GM18909 (cell line): ENCODE data around the gene VAPB.
"Not testable (repeated sequence)": the region's sequence is repeated elsewhere in the genome, so short reads cannot be mapped to it uniquely, and the experiment has no call there.

Experiments
- ATAC-seq: cut with Tn5 transposase; IDR thresholded peaks from one replicate; pipeline ENCODE4 v1.9.1; 2021; ENCODE audit warnings: mild to moderate bottlenecking; ENCODE audit not compliant: unreplicated experiment, poor library complexity

VAPB gene

DNA sequence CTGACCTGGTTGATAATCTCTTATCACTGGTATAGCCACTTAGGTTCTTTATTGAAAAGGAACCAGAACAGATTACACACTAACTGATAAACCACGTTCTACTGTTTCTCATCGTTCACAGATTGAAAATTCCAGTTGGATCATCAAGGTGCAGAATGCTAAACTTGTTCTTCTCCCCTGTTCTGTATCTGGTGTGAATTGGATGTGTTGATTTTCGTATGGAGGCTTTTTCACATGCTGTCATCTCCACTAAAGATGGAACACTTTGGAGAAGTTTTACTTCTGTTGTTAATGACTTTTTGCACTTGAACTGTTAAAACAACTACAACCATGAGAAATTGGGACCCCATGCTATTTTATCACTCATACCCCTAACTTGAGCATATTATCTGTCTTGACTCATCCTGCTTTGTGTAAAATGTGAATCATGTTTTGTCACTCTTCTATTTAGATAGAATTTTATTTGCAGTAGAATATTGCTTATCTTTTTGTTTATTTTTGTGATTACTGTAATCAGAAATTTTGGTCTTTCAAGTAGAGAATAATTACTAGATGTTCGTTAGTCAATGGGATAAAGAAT is 17.5 kb downstream of the VAPB start:
- ATAC-seq: no peak

GRCh38 chr20:58407201-58407873 is 18.3 kb downstream of the VAPB start:
- no peak for ATAC-seq

GRCh38 chr20:58407966-58408557 is 19.0 kb downstream of the VAPB start:
- peak; percentile 67 for ATAC-seq

DNA sequence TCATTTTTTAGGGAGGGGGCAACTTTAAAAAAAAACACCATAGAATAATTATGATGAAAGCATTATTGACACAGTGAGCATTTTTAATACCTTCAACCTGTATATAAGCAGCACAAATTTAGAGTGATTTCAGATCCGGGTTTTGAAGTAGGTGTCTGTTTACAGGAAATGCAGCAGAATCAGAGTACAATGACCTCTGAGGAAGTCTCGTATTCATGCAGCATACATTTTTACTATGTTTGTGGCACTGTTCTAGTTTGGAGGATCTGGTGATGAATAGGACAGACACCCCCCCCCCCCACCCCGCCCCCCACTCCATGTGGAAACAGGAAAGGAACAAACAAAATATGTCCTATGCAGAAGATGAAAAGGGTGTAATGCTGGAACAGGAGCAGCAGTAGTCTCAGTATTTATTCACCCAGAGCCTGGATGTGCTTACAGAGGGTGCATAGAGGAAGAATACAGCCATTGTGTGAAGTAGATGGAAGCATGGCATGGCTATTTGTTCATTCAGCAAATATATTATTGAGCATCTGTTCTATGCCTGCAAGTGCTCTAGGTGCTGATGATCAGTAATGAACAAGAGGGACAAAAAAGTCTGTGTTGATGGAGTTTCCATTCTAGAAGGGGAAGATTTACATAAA is 19.7 kb downstream of the VAPB start:
- ATAC-seq: peak; percentile 52

- not testable (repeated sequence) for ATAC-seq
Observed at GRCh38 chr20:58414216-58414615, 25.2 kb downstream of the VAPB start.

DNA sequence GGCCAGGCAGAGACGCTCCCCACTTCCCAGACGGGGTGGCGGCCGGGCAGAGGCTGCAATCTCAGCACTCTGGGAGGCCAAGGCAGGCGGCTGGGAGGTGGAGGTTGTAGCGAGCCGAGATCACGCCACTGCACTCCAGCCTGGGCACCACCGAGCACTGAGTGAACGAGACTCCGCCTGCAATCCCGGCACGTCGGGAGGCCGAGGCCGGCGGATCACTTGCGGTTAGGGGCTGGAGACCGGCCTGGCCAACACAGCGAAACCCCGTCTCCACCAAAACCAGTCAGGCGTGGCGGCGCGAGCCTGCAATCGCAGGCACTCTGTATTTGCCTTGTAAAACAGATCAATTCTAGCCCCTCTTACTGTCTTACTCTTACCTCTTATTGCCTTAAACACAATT is 25.8 kb downstream of the VAPB start:
- not testable (repeated sequence) for ATAC-seq

- no peak for ATAC-seq
Observed at GRCh38 chr20:58416057-58416456, 27.0 kb downstream of the VAPB start.

- no peak for ATAC-seq
Observed at GRCh38 chr20:58416835-58417234, 27.8 kb downstream of the VAPB start.

DNA sequence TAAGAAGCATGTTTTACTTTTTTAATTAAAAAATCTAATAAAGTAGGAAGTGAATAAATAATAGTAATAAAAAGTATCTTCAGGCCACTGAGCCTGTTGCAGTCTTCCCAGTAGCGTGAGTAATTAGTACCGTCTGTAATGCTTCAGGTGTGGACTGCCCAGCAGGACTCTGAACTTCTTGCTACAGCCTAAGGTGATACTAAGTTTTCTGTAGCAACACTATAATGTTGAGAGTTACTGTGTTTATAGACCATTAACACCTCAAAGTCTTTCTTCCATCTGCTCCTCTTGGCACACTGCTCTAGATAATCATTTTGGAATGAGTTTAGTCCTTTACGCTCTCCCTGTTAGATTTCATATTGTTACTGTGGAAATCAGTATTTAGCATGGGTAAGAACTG is 28.4 kb downstream of the VAPB start:
- no peak for ATAC-seq

- ATAC-seq: no peak
Observed at GRCh38 chr20:58418949-58419748, 30.1 kb downstream of the VAPB start.

GRCh38 chr20:58420798-58421496 is 31.9 kb downstream of the VAPB start:
- no peak for ATAC-seq

DNA sequence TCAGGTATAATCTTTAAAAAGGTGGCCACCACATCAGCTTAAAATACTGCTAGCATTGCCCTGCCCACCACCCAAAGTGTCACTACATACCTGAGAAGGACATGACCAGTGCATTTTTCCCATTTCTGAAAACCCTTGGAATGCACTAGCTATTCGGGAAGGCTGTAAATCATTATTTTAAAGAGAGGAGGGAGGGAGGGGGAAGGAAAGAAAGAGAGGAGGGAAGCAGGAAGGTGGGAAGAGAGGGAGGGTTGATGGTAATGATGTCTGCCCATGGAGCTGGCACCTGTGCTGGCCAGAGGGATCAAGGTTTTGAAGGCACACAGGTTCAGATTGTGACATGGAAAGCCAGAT is 32.4 kb downstream of the VAPB start:
- ATAC-seq: no peak

DNA sequence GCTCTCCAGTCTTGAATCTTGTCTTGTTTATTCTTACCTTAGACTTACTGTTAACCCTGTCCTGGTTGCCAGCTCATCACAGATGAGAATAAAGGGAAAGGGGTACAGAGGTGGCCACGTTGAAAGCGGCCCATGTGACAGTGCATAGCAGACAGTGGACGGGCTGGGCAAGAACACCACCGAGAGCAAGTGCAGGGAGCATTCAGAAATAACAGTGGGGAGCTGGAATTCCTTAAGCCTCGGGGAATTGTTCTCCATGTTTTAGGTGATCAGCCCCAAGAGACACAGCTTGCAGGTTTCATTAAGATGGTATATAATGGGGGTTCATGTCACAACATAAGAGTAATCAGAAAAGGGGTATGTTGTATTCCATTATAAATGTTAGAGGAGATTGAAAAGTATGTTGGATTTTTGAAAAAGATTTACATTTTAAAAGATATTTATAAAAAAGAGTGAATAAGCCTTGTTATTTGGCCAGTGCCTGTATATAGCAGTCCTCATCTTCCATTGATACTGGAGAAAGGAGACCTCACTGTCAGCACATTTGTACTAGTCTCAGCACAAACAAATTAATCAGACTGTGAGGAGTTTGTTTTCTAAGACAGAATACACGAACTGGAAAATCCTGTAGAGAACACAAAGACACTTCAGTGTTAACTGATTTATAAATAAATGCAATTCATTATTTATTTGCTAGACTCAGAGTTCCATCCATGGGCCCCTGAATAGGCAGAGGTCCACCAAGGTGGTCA is 35.4 kb downstream of the VAPB start:
- ATAC-seq: no peak

DNA sequence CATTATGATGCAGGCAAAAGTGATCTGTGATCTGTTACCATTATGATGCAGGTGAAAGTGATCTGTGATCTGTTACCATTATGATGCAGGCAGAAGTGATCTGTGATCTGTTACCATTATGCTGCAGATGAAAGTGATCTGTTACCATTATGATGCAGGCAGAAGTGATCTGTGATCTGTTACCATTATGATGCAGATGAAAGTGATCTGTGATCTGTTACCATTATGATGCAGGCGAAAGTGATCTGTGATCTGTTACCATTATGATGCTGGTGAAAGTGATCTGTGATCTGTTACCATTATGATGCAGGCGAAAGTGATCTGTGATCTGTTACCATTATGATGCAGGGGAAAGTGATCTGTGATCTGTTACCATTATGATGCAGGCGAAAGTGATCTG is 38.5 kb downstream of the VAPB start:
- ATAC-seq: not testable (repeated sequence)

GRCh38 chr20:58428364-58428763 is 39.3 kb downstream of the VAPB start:
- no peak for ATAC-seq

DNA sequence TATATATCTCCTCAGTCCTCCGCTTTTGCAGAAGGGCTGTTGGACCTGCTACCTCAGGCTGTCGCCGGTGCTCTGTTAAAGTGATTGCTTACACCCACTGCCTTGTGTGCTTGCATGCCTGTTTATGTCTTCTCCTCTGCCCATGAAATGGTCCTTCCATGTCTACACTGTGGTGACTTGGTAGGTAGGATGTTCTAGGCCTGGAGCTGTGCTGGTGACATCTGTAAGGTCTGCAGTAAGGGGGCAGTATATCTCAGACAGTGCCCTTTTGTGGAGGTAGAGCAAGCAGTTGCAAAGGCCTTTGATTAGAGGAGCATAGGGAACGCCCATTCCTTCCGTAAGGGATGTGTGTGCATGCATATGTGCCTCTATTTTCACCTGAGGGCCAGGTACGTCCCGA is 40.3 kb downstream of the VAPB start:
- ATAC-seq: no peak

DNA sequence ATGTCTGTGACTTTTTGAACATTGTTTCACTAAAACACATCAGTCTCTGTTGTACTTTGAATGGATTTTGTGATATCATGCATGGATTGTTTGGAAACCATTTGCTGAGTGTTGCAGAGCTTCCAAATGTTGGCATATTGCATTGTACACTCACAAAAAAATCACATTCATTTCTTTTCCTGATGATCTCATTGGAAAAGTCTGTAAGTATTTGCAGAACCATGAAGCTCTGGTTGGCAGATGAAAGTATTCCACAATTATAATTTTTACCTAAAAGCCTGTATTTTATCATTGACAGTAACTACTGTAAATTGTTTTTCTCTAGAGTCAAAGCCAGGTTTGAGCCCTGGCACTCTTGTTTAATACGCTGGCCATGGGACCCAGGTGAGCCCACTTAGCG is 42.1 kb downstream of the VAPB start:
- no peak for ATAC-seq

DNA sequence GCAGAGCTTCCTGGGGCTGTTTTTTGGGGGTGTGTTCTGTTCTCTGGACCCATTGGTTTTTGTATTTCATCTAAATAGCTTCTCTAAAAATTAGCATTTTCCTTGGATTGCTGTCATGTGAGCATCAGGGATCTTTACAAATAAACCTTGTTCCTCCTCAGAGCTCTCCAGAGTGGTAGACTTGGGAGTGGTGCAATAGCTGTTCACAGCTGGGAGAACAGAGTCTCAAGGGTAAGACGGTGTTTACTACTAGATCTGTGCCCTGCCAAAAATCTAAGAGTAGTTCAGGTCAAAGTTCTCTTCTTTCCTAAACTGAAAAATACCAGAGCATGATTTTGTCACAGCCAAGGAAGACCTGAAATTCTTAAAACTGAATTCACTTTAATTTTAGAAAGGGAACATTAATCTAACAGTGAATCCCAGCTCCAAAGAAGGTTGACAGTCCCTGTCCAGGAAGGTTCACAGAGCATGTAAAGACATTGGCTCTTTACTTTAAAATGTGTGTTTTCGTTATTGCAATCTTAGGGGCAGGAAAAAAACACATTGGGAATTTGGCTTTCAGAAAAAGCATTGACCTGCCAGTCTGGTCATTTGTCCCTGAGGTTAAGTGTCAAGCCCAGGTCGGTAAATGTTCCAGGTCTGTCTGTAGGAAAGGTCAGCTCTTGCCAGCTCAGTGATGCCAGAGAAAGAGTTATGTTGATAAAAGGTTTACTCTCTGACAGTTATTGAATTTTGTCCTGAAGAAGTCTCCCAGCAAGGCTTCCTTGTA is 43.3 kb downstream of the VAPB start:
- no peak for ATAC-seq
